Neural cell (in vitro differentiated cells): Measurements from ENCODE around the gene DUOX1.

Experiments used
- EP300 ChIP-seq: fragments of 450-650 bp; conservative IDR thresholded peaks from 2 replicates; pipeline ENCODE4 v1.6.1; 2014; ENCODE audit warnings: antibody characterized with exemption, mild to moderate bottlenecking, moderate library complexity; ENCODE audit not compliant: poor library complexity, severe bottlenecking
- EZH2 ChIP-seq: fragments of 200-600, 300-800 bp; shearing (Covaris generic), sonication (generic); IDR thresholded peaks from 2 replicates; pipeline ENCODE4 v1.6.1; 2014; ENCODE audit warnings: antibody characterized with exemption, low read length, borderline replicate concordance, mild to moderate bottlenecking; ENCODE audit not compliant: insufficient read depth, poor library complexity, severe bottlenecking
- MXI1 ChIP-seq: fragments of 450-650 bp; conservative IDR thresholded peaks from 2 replicates; pipeline ENCODE4 v1.6.1; 2014; ENCODE audit warnings: antibody characterized with exemption, mild to moderate bottlenecking; ENCODE audit not compliant: poor library complexity, severe bottlenecking
- POLR2AphosphoS5 ChIP-seq: IDR thresholded peaks from 2 replicates; pipeline ENCODE4 v1.6.1; 2012
- RAD21 ChIP-seq: fragments of 450-650 bp; conservative IDR thresholded peaks from 2 replicates; pipeline ENCODE4 v1.6.1; 2014; ENCODE audit warnings: antibody characterized with exemption, mild to moderate bottlenecking, moderate library complexity
- SMC3 ChIP-seq: fragments of 450-650 bp; conservative IDR thresholded peaks from 2 replicates; pipeline ENCODE4 v1.6.1; 2014; ENCODE audit warnings: antibody characterized with exemption, mild to moderate bottlenecking, moderate library complexity; ENCODE audit not compliant: poor library complexity
- TF ChIP-seq, protein P1 (sequence below): fragments of 450-650 bp; IDR thresholded peaks from 2 replicates; pipeline ENCODE4 v1.5.1; 2014; ENCODE audit warnings: antibody characterized with exemption, mild to moderate bottlenecking, moderate library complexity; ENCODE audit not compliant: poor library complexity, severe bottlenecking

DNA sequence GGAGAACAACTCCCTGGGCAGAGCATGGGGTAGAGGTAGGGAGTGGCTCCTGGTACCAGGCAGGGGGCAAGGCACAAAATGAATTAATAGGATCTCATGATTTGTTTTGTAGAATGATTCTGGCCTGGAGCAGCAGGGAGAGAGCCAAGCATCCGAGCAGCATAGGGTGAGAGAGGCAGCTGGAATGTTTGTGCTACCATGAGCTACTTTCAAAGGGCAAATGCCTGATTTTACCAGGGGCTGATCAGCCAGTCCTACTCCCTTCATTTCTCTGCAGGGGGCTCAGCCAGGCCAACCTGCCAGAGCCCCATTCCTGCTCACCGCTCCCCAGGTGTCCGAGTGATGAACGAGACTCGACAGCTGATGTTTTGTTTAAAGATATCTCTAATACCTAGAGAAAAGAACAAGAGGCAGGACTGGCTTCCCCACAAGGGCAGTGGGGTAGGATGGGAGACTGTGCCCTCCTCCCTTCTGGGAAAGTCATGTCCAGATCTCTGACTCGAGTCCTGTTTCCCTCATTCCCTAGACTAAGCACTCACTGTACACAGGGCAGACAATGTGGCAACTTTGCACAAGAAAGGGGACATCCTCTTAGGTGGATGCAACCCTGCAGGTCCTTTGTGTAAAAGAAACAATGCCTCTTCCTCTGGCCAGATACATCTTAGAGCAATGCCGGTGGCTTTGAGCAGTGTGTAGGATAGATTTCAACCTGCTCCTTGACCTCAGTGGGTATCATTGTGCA, 28.7 kb upstream of the DUOX1 start:
- TF ChIP-seq EP300 (no peak), RAD21 (no peak), SMC3 (no peak), POLR2AphosphoS5 (no peak), EZH2 (no peak), MXI1 (no peak)
- TF ChIP-seq, protein P1, sequence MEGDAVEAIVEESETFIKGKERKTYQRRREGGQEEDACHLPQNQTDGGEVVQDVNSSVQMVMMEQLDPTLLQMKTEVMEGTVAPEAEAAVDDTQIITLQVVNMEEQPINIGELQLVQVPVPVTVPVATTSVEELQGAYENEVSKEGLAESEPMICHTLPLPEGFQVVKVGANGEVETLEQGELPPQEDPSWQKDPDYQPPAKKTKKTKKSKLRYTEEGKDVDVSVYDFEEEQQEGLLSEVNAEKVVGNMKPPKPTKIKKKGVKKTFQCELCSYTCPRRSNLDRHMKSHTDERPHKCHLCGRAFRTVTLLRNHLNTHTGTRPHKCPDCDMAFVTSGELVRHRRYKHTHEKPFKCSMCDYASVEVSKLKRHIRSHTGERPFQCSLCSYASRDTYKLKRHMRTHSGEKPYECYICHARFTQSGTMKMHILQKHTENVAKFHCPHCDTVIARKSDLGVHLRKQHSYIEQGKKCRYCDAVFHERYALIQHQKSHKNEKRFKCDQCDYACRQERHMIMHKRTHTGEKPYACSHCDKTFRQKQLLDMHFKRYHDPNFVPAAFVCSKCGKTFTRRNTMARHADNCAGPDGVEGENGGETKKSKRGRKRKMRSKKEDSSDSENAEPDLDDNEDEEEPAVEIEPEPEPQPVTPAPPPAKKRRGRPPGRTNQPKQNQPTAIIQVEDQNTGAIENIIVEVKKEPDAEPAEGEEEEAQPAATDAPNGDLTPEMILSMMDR, result no peak
